Measurements from ENCODE around the gene MYLK4. TPM values are rescaled to one million over a fixed set of nuclear protein-coding genes. Genes with fewer than 3 reads are reported as not detected.

The MYLK4 gene
- total RNA-seq, 1 donor from 2014 or later: 0.60 TPM

DNA sequence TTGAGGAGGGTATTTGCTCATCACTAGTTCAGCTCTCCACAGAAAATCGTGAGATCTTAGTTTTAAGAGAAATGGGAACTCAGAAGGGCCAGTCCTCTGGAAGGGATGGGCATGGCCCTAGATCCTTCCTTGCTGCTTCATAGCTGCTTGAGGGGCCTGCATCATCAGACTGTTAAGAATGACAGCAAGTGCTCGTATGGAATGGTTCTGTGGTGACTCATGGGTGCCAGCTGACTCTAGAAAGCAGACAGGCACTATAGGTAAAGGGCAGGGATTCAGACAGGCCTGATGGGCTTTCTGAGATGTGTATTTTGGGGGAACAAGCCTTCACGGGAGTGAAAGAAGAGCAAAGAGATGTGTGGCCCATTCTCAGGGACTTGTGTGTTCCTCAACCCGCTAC, 90.8 kb downstream of the MYLK4 start:
- no peaks in the 10 kb centered on the region for H3K9me3 Mint-ChIP-seq (ENCODE audit: low read depth)
- H3K27ac Mint-ChIP-seq: no peak overlapping the region
- H3K36me3 Mint-ChIP-seq (ENCODE audit: insufficient read depth): no peaks in the 10 kb centered on the region
- H3K27me3 Mint-ChIP-seq: peaks cover 4% of the 10 kb centered on the region
- H3K4me1 Mint-ChIP-seq (ENCODE audit: low read depth): no peaks in the 10 kb centered on the region
- TF ChIP-seq, protein P1, sequence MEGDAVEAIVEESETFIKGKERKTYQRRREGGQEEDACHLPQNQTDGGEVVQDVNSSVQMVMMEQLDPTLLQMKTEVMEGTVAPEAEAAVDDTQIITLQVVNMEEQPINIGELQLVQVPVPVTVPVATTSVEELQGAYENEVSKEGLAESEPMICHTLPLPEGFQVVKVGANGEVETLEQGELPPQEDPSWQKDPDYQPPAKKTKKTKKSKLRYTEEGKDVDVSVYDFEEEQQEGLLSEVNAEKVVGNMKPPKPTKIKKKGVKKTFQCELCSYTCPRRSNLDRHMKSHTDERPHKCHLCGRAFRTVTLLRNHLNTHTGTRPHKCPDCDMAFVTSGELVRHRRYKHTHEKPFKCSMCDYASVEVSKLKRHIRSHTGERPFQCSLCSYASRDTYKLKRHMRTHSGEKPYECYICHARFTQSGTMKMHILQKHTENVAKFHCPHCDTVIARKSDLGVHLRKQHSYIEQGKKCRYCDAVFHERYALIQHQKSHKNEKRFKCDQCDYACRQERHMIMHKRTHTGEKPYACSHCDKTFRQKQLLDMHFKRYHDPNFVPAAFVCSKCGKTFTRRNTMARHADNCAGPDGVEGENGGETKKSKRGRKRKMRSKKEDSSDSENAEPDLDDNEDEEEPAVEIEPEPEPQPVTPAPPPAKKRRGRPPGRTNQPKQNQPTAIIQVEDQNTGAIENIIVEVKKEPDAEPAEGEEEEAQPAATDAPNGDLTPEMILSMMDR (IDR thresholded peaks at IDR 0.05; ENCODE audit: unreplicated experiment): no peak
- DNase-seq (ENCODE audit: low spot score, unreplicated experiment): no peak
- H3K4me3 Mint-ChIP-seq (ENCODE audit: low read depth): no peak overlapping the region

DNA sequence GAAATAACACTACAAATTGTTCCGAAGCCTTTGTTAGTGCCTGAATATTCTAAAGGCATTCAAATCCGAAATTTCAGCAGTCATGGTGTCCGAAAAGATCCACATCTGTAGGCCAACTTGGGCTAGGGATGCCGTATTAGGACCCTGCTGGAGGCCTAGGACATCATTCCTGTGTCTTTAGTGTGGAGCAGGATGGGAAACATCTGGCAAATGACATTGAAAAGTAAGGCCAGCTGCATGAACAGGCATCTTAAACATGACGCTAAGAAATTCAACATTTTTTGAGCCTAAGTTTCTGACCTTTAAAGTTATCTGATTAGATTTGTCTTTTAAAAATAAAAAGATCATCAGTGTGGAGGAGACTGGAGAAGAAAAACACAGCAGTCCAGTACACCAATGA, 91.3 kb downstream of the MYLK4 start:
- TF ChIP-seq, protein P1 (IDR thresholded peaks at IDR 0.05; ENCODE audit: unreplicated experiment): no peak
- Mint-ChIP-seq H3K27me3 (peaks cover 4% of the 10 kb centered on the region), H3K36me3 (ENCODE audit: insufficient read depth) (no peaks in the 10 kb centered on the region), H3K27ac (no peak overlapping the region), H3K4me1 (ENCODE audit: low read depth) (no peaks in the 10 kb centered on the region), H3K9me3 (ENCODE audit: low read depth) (no peaks in the 10 kb centered on the region), H3K4me3 (ENCODE audit: low read depth) (no peak overlapping the region)
- DNase-seq (ENCODE audit: low spot score, unreplicated experiment): no peak

DNA sequence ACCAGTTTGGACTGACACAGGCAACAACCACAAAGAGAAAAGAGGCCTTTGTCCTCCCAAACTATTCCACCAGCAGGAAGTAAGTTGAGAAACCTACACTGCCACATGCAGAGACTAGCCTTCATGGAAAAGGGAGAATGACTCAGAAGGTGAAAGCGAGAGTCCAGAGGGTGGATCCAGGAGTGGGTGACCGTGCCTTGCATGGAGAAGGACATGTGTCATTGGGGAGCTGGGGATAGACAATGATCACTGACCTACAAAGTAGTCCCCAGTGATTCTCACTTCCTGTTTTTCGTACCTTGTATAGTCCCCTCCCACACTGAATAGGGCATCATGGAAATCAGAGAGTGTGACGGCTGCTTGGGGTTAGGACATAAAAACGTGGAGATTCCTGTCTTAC, 91.9 kb downstream of the MYLK4 start:
- H3K27me3 Mint-ChIP-seq: no peaks in the 10 kb centered on the region
- TF ChIP-seq, protein P1 (IDR thresholded peaks at IDR 0.05; ENCODE audit: unreplicated experiment): no peak
- H3K27ac Mint-ChIP-seq: no peak overlapping the region
- no peaks in the 10 kb centered on the region for H3K4me1 Mint-ChIP-seq (ENCODE audit: low read depth)
- H3K9me3 Mint-ChIP-seq (ENCODE audit: low read depth): peaks cover under 1% of the 10 kb centered on the region
- no peaks in the 10 kb centered on the region for H3K36me3 Mint-ChIP-seq (ENCODE audit: insufficient read depth)
- no peak overlapping the region for H3K4me3 Mint-ChIP-seq (ENCODE audit: low read depth)
- no peak for DNase-seq (ENCODE audit: low spot score, unreplicated experiment)

DNA sequence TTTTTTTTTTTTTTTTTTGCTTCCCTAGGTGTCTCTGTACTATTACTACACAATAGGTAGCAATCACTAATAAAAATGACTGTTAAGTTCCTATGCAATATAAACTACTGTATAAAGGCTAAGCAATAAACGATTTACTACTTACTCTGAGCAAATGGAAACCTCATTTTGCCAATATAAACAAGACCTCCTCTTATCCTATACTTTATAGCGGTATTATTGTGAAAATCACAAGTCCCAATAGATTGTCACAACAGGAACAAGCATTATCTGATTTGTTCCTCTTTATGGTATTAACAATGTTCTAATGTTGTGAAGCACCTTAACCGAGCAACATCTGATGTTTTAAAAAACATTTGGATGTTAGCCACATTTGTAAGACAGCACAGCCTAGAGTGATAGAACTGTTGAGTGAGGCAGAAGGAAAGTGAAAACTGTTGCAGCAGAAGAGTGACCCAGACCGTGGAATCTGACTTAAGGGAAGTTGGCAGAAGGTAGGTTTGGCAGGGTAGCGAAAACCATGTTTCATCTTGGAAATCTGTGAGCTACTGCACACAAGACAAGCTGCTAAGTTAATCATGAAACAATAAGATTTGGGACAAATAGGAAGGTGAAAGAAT, 94.2 kb downstream of the MYLK4 start:
- Mint-ChIP-seq H3K4me3 (ENCODE audit: low read depth) (no peak overlapping the region), H3K4me1 (ENCODE audit: low read depth) (no peaks in the 10 kb centered on the region), H3K27me3 (no peaks in the 10 kb centered on the region), H3K27ac (no peak overlapping the region), H3K9me3 (ENCODE audit: low read depth) (peaks cover 14% of the 10 kb centered on the region), H3K36me3 (ENCODE audit: insufficient read depth) (no peaks in the 10 kb centered on the region)
- TF ChIP-seq, protein P1 (IDR thresholded peaks at IDR 0.05; ENCODE audit: unreplicated experiment): no peak
- no peak for DNase-seq (ENCODE audit: low spot score, unreplicated experiment)

GRCh38 chr6:2655844-2656433, 94.8 kb downstream of the MYLK4 start:
- Mint-ChIP-seq H3K4me1 (ENCODE audit: low read depth) (no peaks in the 10 kb centered on the region), H3K9me3 (ENCODE audit: low read depth) (peaks cover 14% of the 10 kb centered on the region), H3K36me3 (ENCODE audit: insufficient read depth) (no peaks in the 10 kb centered on the region), H3K27ac (no peak overlapping the region), H3K27me3 (no peaks in the 10 kb centered on the region), H3K4me3 (ENCODE audit: low read depth) (no peak overlapping the region)
- no peak for DNase-seq (ENCODE audit: low spot score, unreplicated experiment)
- TF ChIP-seq, protein P1 (IDR thresholded peaks at IDR 0.05; ENCODE audit: unreplicated experiment): no peak
